PC-9 (cell line): ENCODE data around the gene SLC1A7.
A peak's percentile ranks its signal among the peaks of the same experiment; 100 is the strongest.

Experiments used
- CTCF ChIP-seq: fragments of 200-600 bp; sonication (generic); conservative IDR thresholded peaks from 2 replicates; pipeline ENCODE4 v1.6.1; 2017; ENCODE audit warnings: mixed run types, antibody characterized with exemption, mild to moderate bottlenecking, moderate library complexity
- EZH2 ChIP-seq: fragments of 200-600 bp; sonication (generic); IDR thresholded peaks from 2 replicates; pipeline ENCODE4 v1.8.0; 2017; ENCODE audit warnings: antibody characterized with exemption, low read depth

GRCh38 chr1:53182111-53182593 is 39.7 kb upstream of the SLC1A7 start:
- TF ChIP-seq CTCF (peak; percentile 93), EZH2 (no peak)
